KOPT-K1 (cell line): ENCODE data around the gene CSTF3.
A peak's percentile ranks its signal among the peaks of the same experiment; 100 is the strongest.
"Not testable (repeated sequence)": the region's sequence is repeated elsewhere in the genome, so short reads cannot be mapped to it uniquely, and the experiment has no call there.

ENCODE experiments used
- H3K27ac ChIP-seq: fragments of 200-600 bp; sonication (generic); 2 replicates; pipeline ENCODE4 v1.5.1; 2016; ENCODE audit warnings: antibody characterized with exemption, mild to moderate bottlenecking, low read depth, low read length; ENCODE audit not compliant: poor library complexity, severe bottlenecking
- H3K36me3 ChIP-seq: fragments of 200-600 bp; sonication (generic); 2 replicates; pipeline ENCODE4 v1.5.1; 2017; ENCODE audit warnings: antibody characterized with exemption, mild to moderate bottlenecking, low read length, moderate library complexity; ENCODE audit not compliant: insufficient read depth
- H3K9me3 ChIP-seq: fragments of 200-600 bp; sonication (generic); 2 replicates; pipeline ENCODE4 v1.5.1; 2017; ENCODE audit warnings: antibody characterized with exemption, low read length, mild to moderate bottlenecking; ENCODE audit not compliant: insufficient read depth, poor library complexity, severe bottlenecking

Gene CSTF3

GRCh38 chr11:33176760-33177159 is 15.5 kb upstream of the CSTF3 start:
- not testable (repeated sequence) for H3K36me3 ChIP-seq, H3K27ac ChIP-seq, H3K9me3 ChIP-seq

GRCh38 chr11:33172996-33173395 is 11.7 kb upstream of the CSTF3 start:
- Histone ChIP-seq H3K9me3 (no peaks in the 10 kb centered on the region), H3K27ac (no peak overlapping the region)

GRCh38 chr11:33172345-33172744 is 11.1 kb upstream of the CSTF3 start:
- Histone ChIP-seq H3K9me3 (no peaks in the 10 kb centered on the region), H3K36me3 (no peaks in the 10 kb centered on the region), H3K27ac (no peak overlapping the region)

More at GRCh38 chr11:33172996-33173395, 11.7 kb upstream of the CSTF3 start:
- H3K36me3 ChIP-seq: no peaks in the 10 kb centered on the region

- Histone ChIP-seq H3K36me3 (no peaks in the 10 kb centered on the region), H3K9me3 (no peaks in the 10 kb centered on the region)
Observed at GRCh38 chr11:33171251-33171650, 10.0 kb upstream of the CSTF3 start.

GRCh38 chr11:33168709-33169200 is 7.5 kb upstream of the CSTF3 start:
- no peaks in the 10 kb centered on the region for H3K36me3 ChIP-seq
- H3K27ac ChIP-seq: no peak overlapping the region
- no peaks in the 10 kb centered on the region for H3K9me3 ChIP-seq

More at GRCh38 chr11:33171251-33171650, 10.0 kb upstream of the CSTF3 start:
- no peak overlapping the region for H3K27ac ChIP-seq

- H3K27ac ChIP-seq: no peak overlapping the region
- no peaks in the 10 kb centered on the region for H3K9me3 ChIP-seq
Observed at GRCh38 chr11:33162831-33163230, 1.6 kb upstream of the CSTF3 start.

GRCh38 chr11:33160587-33160986 is 693 bp downstream of the CSTF3 start:
- Histone ChIP-seq H3K9me3 (no peaks in the 10 kb centered on the region), H3K36me3 (peaks cover 22% of the 10 kb centered on the region), H3K27ac (peak overlapping the region; percentile 87)

More at GRCh38 chr11:33162831-33163230, 1.6 kb upstream of the CSTF3 start:
- peaks cover 5% of the 10 kb centered on the region; the same call in 1 of the 2 replicates for H3K36me3 ChIP-seq

GRCh38 chr11:33160136-33160535 is 1.1 kb downstream of the CSTF3 start:
- Histone ChIP-seq H3K9me3 (no peaks in the 10 kb centered on the region), H3K36me3 (peaks cover 24% of the 10 kb centered on the region), H3K27ac (peak overlapping the region; percentile 87)

- not testable (repeated sequence) for H3K9me3 ChIP-seq, H3K27ac ChIP-seq
- peaks cover 31% of the 10 kb centered on the region for H3K36me3 ChIP-seq
Observed at GRCh38 chr11:33159378-33159867, 1.9 kb downstream of the CSTF3 start.

- H3K9me3 ChIP-seq: no peaks in the 10 kb centered on the region
- no peak overlapping the region for H3K27ac ChIP-seq
- H3K36me3 ChIP-seq: peaks cover 37% of the 10 kb centered on the region
Observed at GRCh38 chr11:33158596-33159275, 2.5 kb downstream of the CSTF3 start.

- Histone ChIP-seq H3K9me3 (no peaks in the 10 kb centered on the region), H3K36me3 (peaks cover 46% of the 10 kb centered on the region), H3K27ac (no peak overlapping the region)
Observed at GRCh38 chr11:33157103-33158027, 3.9 kb downstream of the CSTF3 start.

GRCh38 chr11:33151399-33151798 is 9.9 kb downstream of the CSTF3 start:
- Histone ChIP-seq H3K9me3 (no peaks in the 10 kb centered on the region), H3K27ac (no peak overlapping the region), H3K36me3 (peaks cover 73% of the 10 kb centered on the region)

GRCh38 chr11:33147559-33147958 is 13.7 kb downstream of the CSTF3 start:
- Histone ChIP-seq H3K36me3 (peaks cover 73% of the 10 kb centered on the region), H3K27ac (no peak overlapping the region), H3K9me3 (no peaks in the 10 kb centered on the region)

GRCh38 chr11:33135768-33136443 is 25.4 kb downstream of the CSTF3 start:
- Histone ChIP-seq H3K27ac (no peak overlapping the region), H3K36me3 (peaks cover 77% of the 10 kb centered on the region)

GRCh38 chr11:33135216-33135615 is 26.1 kb downstream of the CSTF3 start:
- no peaks in the 10 kb centered on the region for H3K9me3 ChIP-seq
- H3K27ac ChIP-seq: no peak overlapping the region
- H3K36me3 ChIP-seq: peaks cover 75% of the 10 kb centered on the region

More at GRCh38 chr11:33135768-33136443, 25.4 kb downstream of the CSTF3 start:
- H3K9me3 ChIP-seq: no peaks in the 10 kb centered on the region
